GM18873 (cell line): Measurements from ENCODE around the gene NEDD9.

Experiments used
- ATAC-seq: cut with Tn5 transposase; IDR thresholded peaks from one replicate; pipeline ENCODE4 v1.9.1; 2021; ENCODE audit warnings: mild to moderate bottlenecking, moderate library complexity, moderate number of reproducible peaks; ENCODE audit not compliant: unreplicated experiment, low FRiP score

NEDD9 gene

DNA sequence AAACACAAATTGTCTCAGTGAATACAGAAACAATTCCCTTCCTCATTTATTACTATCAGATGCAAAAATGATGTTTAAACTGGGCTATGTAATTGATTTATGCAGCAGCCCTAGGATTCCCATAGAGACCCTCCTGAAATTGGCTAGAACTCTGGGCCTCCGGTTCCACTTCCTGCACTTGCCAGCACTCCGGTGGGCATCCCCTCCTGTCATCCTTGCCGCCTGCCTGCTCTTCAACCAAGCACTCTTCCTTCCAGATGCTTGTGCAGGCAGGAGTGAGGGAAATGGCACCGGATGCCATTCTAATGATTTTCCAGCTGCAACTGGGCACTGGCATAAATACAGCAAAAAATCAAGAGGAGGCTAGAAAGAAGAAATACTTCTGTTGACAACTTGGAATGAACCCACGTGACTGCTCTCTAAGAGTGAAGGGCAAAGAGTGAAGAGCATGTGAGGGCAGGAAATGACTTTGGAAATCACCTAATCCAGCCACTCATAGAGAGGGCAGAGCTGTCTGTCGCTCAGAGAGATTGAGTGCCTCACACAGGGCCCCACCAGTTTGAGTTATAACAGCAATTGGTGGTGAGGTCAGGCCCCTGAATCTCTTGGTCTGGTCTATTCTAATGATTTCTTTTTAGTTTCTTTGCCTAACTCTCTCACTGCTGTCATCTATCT is 3.7 kb upstream of the NEDD9 start:
- ATAC-seq = no peak

DNA sequence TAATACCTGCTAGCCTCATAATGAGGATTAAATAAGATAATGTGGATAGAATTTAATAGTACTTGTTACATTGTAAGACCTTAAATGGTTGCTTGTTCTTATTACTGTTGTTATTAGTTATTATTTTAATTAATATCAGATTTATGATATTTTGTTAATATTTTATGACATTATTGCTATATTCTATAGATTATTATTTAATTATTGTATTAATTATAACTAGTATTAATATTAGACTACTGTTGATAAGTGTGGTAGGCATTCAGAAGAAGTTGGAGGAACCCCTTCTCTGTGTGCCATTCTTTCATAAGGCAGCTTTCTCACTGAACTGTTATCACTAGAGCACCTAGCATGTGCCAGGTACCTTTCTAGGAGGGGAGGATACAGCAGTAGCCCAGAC is 2.6 kb upstream of the NEDD9 start:
- ATAC-seq = no peak

DNA sequence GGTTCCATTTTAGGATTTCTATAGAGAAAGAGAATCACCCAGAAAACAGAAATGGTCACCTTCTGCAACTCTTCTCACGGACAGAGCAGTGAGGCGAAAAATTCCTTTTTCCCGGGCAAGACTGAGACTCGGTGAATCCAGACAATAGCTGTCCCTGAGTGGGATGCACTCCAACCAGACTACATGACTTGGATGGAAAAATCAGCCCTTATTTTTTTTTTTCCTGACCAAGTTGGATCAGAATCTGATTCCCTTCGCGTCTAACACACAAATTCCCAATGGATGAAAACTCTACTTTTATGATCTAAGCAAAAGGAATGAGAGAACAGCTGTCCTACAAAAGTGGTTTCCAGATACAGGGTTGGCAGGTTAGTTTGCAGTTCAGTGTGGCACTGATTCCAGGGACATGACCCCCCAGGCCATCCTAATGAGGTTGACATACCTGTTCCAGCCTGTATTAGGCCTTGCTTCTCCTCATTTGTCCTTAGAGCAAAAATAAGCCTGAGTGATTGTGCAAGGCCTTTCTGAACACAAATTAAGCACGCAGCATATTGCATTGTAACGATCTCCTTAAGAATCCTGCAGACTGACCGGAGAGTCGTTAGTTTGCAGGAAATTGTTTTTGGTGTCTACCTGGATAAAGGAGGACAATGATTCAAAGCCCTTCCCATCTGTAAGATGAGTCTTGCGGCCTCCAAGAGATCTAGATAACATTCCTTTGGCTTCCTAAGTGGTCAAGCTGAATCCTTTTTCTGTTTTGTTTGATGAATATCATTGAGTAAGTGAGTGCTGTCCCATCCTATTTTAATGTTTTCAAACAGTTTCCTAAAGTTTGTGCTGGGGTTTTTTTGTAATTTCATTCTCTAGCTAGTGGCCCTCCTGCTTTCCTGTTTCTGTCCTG is 1.5 kb upstream of the NEDD9 start:
- no peak for ATAC-seq

DNA sequence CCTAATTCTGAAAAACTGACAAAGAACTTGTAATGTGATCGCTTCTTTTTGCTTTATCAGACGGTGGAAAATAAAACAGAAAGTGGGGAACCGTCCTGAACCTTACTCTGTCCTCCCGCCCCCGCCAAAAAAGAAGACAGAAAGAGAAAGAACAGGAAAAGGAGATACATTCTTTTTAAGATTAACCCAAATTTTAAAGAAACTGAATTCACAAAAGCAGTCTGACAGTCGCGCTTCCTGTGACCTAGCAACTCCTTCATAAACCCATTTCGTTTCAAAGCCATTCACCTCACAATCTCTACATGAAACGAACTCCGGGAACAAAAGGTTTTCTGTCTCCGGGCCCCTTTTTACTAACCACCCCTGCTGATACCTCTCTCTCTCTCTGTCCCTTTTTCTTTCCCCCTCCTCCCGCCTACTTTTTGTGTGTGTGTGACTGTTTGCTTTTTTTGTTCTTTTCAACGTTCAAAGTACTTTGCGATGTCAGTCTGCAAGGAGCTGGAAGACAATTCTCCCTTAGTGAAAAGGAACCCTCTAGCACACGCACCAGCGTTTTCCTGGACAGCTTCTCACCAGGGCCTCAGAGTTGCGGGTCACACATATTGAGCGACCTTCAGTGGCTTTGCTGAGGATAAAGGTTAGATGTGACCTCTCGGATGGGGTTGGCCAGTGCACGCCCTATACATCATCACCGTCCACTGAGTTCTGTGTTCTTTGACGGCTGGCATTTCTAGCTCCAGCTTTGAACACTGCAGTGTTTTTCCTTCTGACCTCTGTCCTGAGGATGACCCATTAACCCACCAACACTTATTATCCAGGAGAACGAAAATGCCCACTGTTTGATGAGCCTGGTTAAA is 530 bp upstream of the NEDD9 start:
- ATAC-seq = no peak

DNA sequence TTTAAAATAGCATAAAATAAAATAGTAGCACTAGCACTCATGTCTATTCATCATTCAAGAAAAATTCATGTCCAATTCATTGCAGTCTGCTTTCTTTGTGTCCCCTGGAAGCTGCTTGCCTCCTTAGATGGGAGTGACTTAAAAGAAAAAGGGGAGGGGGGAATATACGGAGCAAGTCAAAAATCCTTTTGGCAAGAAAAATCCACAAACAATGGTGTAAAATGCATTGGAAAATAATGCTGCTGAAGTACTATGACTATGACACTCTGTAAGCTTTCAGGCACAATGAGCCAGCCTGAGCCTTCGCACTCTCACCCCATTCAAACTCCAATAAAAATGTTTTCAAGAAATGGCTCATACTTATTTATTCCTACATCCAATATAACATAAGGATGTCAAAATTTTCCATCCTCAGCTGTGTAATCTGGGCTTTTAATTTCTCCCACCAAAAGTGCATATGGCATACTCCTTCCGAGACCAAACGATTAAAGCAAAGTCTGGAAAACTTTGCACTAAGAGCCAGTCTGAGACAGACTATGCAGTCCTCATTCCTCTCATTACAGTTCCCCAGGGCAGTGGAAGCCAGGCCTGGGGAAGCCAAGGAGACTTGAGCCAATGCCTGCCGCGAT is 790 bp downstream of the NEDD9 start:
- no peak for ATAC-seq

DNA sequence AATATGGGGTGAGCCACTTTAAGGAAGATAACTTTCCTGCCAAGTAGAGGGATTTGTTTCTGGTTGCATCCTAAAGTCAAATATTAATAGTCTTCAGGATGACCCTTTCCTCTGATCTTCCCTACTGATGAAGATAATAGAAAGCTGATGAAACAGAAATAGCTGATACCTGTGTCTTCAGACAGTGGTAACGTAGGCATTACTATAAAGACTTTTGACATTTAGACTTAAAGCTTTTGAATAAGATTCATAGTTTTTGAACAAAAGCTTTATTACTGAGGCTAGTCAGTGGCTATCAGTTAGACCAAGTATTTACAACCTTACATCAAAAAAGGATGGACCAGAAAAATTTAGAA is 1.4 kb downstream of the NEDD9 start:
- ATAC-seq = no peak

DNA sequence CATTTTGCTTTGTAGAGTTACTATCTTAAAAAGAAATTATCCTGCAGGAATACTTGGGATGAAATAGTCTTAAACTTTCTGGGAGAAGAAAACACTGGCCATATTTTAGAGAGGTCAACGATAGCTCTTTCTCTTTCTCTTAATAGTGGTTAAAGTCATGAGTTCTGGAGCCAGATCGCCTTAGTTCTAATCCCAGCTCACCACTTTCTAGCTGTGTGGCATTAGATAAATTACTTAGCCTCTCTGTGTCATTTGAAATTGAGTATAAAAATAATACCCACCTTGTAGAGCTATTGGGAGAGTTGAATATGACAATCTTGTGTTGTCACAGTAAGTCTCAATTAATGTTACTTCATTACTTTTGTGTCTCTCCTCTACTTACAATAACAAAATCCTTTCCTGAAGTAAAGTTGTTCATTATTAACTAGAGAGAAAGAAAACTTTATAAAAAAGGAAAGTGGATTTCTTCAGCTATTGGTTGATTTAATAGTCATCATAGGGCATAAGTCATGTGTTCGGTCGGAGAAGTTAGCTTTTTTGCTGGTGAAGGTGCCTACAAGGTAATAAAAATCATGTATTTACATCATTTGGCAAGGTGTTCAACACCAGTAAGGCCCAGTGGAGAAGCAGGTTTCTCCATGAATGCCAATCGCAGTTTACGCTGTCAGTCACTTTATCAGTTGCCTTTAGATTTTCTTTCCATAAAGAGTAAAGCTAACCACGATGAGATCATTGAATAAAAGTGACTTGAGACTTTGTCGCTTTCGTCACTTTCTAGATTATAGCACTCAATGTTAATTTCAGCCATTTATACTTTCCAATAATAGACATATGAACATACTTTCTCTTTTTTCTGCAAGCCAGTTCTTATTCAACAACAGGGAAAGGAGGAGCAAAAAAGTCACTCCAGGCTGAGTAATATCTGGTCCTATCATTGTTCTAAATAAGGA is 2.0 kb downstream of the NEDD9 start:
- no peak for ATAC-seq

DNA sequence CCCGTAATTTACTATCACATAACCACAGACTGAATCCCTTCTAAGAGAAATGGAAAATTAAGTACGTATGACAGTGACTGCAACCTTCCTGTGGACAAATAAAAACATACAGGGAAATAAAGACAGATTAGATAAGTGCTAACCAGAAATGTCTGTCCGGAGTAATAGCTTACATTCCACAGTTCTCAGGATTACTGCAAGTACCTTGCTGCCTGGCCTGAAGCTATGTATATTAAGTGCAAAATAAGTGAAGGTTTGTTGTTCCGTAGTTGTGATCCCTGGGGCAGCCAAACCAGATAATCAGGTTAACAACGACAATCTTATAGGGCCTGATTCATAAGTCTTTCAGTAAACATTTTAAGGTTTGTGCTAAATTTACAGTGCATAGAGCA is 2.8 kb downstream of the NEDD9 start:
- no peak for ATAC-seq

DNA sequence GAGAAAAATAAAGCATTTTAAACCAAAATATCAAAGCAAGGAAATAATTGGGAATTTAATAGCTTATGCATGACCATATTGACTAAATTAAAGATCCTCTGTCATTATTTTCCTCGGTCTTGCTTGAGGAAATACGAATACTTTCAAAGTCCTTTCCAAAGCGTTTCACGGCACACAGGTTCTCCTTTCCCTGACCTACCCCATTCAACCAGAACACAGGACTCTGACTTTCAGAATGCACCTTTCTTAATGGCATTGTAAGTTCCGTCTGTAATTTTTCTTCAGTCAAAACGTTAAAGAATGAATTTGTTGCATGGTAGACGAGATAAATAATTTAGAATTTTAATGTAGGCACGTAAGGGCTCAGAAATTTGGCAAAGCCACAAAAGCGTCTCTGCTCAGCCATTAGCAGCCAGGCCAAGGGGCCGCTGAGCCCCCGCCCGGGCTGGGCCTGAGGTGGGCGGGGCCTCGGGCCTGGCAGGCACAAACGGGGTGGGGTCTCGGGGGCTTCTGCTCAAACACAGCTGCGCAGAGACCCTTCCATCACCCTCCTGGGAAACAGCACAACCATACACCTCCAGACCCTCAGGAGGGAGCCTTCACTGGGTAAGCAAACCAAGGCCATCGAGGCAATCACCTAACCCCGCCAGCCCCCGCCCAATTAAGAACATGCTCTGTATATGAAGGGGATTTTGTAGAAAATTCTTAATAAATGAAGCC is 3.4 kb downstream of the NEDD9 start:
- ATAC-seq = no peak

DNA sequence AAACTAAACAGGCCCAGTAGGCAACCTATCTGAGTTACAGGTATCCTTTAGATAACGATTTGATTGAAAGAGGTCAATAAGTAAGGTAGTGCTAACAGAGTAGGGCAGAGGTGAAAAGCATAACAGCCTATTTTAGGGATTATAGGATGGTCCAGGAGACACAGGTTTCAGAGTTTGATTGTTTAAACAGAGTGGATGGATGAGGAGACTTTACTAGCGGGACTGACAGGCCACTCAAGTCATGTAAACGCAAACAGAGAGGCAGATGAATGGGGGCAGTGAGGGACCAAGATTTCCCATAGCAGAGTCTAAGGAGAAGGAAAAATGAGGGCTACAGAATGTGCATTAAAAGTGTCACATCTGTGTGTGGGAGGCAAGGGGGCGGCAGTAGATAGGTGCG is 4.8 kb downstream of the NEDD9 start:
- ATAC-seq = no peak

DNA sequence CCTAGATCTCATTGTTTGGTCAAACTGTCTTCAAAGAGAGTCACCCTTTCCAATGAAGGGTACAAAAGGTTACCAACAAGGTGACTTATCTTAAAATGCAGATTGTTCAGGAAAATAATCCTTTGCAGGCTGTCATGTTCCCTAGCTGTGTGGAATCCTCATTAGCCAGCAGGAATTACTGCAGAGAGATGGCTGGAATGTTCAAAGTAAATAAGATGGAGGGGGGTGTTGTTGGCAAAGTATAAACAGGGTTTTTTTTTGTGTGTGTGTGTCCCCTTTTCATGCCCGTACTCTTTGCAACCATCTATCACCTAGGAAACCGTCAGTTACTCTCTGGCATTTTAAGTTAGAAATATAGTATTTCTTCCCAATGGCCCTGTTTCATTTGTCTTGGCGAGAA is 6.5 kb downstream of the NEDD9 start:
- no peak for ATAC-seq

DNA sequence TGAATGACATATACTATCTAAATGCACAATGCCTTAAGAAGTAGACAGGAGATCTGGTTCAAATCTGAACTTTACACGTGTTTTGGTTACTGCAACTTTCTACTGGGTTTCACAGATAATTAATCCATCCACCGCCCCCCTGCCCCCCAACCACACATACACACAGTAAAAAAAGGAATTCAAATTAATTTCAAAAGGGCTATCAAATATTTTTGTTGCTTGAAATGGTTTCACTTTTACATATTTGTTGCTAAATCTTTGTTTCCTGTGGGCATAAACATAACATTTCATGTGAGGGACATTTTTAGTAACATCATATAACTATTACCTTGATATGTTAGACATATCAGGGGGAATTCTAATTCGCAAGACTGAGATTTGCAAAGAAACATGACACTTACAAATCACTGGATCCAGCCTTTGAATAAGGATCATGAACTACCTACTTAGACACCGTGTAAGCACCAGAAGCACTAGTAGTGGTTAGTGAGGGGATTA is 7.5 kb downstream of the NEDD9 start:
- no peak for ATAC-seq

DNA sequence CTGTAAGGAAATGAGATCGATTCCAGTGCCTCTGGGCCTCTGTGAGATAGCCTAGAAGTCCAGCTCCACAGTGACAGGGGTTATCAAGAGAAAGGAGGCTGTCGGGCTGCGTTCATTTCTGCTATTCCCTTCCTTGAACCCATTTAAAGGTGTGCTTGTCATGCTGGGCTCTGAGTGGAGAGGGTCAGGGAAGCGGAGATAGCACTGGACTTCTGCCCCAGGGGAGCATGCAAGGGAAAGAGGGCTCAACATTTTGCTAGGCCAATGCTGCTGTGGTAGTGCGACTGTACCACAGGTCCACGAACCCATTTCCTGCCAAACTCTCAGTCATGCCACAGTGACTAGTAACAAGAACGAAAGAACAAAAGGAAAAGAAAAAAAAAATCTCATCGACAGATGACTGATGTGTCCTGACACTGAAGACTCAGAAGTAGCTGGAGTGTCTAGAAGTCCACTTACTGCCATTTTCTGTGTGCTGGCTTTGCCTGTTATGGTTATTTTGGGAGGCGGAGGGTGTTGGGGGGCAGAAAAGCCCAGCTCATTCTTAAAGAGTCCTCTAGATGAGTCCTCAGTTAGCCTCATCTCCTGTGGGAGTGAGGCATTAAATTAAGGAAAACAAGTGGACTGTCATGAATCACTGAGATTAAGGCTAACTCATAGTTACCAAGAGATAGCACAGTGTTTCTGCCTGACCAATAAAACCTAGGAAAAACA is 8.1 kb downstream of the NEDD9 start:
- no peak for ATAC-seq

DNA sequence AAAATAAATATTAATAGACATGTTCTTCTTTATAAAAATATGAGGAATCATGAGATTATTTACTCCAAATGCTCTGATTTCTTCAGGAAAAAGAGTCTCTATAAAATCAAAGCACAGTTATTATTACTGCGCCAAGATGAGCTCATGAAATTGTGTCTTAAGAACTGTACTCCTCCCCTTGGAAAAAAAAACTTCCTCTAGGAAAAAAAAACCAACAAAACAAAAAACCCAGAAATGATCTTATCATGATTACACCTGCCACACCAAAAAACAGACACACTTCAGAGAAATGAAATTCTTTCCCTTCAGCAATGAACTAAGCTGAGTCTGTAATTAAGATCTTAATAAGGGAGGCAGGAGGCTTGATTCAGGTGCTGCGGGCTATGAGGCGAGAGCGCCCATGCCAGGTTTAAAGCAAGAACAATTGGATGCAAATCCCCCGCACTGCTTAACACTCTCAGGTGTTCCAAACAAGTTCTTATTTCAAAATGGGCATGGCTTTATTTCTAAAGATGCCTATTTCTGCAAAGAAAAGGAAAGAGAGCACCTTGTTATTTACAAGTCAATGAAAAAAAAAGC is 9.1 kb downstream of the NEDD9 start:
- no peak for ATAC-seq

DNA sequence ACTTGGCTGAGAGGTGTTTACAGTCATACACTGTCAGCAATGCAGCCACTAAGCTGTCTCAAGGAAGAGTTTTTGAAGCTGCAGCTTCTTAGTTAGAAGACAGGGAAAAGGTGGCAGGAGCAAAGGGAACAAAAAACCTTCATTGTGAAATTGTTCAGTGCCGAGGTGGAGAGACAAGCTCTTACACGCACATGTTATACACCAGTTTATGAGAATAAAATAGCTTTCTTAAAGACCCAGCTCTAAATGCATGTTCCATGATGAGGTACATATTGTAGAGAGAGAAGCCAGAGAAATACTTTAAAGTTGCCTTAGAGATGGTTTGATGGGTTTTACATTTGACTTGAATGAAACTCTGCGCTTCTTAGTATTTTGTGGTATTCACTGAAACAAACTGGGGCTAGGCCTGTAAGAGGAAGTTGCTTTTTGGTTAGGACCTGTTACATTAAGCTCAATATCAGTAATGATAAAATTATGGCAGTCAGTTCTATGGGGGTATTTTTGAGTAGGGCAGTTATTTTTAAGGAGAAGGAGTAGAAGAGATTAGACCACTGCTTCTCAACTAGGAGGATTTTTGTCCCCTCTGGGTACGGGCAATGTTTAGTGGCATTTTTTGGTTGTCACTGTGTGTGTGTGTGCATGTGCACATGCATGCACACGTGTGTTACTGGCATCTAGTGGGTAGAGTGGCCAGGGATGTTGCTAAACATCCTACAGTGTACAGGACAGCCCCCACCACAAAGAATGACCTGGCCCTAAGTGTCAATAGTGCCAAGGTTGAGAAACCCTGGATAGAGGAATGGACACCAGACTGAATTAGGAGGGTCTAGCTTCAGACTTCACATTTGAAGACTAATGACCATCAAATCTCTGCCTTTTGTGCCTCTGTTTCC is 9.8 kb downstream of the NEDD9 start:
- ATAC-seq = no peak

DNA sequence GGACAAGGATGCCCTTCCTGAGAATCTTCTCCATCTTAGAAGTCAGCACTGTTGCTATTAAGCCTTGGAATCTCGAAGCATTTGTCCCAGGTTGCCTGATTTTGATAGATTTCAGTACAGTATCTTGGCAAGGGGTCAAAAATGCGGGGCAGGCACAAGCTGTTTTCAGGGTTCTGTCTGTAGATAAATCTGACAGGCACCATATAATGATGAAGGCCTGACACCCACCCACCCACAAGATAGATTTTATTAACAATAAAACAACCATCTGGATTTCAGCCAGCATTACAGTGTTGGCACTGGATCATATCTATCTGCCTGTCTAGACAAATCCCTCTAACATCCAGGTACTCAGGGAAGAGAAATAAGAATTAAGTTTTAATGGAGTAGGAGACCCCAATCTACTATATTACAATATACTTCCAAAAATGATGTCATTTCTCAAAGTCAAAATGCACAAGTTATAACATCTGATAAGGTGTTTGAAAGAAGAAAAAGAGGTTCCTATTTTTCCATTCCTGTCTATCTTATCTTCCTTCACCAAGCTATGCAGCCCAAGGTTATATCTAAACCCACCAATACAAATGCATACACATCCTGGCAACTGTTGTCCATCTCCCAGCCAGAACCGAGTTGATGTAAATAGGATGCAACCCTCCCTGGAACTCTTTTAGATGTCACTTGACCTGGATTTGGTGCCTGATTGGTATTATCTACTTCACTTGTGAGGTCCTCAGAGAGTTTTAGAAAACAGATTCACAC is 10.7 kb downstream of the NEDD9 start:
- no peak for ATAC-seq
